ENCODE results near the gene WHRN. TPM values are rescaled to one million over a fixed set of nuclear protein-coding genes. Genes with fewer than 3 reads are reported as not detected.
A peak's percentile ranks its signal among the peaks of the same experiment; 100 is the strongest.

Gene WHRN
- polyA plus RNA-seq, 1 donor, result 12.4 TPM

- no peak for DNase-seq
Observed at GRCh38 chr9:114492991-114493390, 12.3 kb downstream of the WHRN start.

DNA sequence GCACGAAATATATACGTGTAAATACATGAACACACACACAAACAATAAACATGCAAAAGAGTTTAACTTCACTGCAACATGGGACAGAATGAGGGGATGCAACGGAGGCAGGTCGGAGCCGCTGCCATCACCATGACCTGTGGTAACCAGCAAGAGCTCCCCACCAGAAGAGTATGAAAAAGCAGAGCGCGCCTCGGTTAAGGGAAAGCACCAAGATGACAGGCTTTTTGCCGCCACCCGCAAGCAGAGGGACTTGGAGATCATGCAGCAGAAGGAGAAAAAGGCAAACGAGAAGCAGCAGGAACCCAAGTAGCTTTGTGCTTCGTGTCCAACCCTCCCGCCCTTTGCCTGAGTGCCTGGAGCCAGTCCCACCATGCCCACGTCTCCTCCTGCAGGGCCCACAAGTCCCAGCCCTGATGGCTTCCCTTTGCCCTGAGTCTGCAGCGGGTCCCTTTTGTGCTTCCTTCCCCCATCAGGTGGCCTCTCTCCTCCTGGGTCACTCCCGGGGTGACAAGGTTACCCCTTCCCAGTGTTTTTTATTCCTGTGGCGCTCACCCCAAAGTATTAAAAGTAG, 13.8 kb downstream of the WHRN start:
- no peak for DNase-seq

DNA sequence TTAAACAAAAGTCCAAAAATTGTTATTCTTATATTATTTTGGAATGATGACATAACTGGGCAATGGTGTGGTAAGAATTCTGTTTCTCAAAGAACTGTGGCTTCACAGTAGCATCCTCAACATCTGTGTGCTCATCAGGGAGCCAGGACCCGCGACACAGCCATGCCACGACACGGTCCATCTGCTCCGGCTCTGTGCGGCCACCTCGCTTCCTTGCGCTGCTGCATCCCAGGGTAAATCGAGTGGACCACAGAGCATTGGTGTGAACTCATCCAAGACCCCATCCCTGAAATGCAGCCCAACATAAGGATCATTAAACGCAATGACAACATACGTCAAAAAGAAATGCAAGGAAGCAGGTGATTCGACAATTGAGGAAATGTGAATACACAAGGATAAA, 15.3 kb downstream of the WHRN start:
- no peak for DNase-seq

DNA sequence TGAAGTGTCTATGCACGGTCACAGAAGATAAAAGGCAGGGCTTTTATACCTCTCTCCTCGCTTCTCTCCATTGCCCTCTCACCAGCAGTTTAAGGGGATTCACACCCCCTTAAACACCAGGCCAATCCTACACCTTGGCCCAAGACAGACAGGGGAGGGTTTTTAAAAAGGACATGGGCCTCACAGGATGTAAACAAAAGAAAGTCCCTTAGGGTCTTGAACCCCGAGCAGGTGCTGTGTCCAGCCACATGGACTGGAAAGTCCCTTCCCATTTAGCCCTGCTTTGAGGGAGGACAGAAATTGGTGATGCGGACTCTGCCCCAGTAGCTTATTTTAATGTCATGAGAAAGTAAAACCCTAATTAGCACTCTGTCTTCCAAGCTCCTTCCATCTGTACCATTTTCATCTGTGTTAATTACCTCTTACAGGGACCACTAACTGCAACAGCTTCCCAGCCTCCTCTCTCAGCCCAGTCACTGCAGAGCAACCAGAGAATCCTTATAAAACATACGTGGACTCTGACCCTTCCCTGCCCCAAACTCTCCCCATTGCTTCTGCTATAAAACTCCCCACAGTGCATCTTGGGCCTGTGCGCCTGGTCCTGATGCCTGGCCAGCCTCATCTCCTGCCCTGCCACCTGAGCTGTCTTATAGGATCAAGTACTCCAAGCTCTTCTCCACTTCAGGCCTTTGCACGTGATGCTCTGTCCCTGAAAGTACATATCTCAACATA, 16.7 kb downstream of the WHRN start:
- DNase-seq, result no peak

DNA sequence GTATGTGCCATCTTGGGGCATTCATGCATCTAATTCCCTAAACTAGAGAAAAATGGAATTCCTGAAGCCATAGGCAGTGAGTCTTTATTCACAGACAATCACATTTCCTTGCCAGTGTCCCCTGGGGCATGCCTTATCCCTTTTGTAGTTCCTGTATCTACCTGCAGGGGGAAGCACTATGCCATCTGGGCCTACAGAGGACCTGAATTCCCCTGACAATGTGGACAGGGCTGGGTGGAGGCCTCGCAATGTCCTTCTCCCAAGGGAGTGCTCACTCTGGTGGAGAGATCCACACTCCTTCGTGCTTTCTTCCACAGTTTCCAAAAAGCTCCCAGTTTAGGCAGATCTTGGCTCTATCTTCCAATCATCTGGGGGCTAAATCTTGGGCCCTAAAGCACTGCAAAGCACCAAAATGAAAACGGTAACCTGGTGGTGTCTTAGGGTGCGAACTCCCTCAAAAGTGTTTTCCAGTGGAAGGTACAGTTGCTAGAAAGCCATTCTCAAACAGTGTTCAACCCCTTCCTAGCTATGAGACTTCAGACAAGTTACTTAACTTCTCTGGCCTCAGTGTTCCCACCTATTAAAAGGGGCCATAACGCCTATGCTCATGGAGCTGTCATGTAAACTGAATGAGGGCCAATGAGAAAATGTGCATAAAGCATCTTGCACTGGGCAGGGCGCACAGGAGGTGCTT, 17.5 kb downstream of the WHRN start:
- peak; percentile 75 for DNase-seq

- DNase-seq, result no peak
Observed at GRCh38 chr9:114486205-114486963, 18.9 kb downstream of the WHRN start.

- no peak for DNase-seq
Observed at GRCh38 chr9:114484854-114485443, 20.3 kb downstream of the WHRN start.

DNA sequence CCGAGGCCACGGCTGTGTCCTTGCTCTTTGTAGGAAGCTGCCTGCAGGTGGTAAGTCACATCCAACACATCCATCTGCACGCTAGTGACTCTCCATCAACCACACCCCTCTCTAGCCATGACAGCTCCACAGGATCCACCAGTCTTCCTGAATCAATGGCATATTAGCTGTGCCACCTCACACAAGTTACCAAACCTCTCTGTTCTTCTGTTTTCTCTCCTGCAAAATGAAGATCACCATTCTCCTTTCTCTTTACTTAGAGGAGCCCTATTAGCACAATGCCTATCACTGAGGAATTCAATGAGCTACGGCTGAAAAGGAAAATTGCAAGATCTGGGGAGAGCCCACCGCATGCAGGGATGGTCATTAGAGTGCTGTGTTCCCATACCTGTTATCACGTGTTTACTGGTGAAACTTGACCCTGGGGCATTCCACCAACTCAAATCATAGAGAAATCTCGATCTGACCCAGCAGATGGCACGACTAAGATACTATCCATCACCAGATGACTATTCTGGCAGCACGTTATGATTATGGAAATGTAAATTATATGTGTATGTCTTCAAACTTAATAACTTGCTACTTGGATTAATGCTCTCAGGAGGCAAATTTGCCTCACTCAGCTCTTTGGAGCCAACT, 20.9 kb downstream of the WHRN start:
- DNase-seq, result no peak

GRCh38 chr9:114483499-114483898, 21.8 kb downstream of the WHRN start:
- DNase-seq, result no peak

- no peak for DNase-seq
Observed at GRCh38 chr9:114482593-114482992, 22.7 kb downstream of the WHRN start.

GRCh38 chr9:114481789-114482188, 23.5 kb downstream of the WHRN start:
- no peak for DNase-seq

- no peak for DNase-seq
Observed at GRCh38 chr9:114480746-114481435, 24.4 kb downstream of the WHRN start.

DNA sequence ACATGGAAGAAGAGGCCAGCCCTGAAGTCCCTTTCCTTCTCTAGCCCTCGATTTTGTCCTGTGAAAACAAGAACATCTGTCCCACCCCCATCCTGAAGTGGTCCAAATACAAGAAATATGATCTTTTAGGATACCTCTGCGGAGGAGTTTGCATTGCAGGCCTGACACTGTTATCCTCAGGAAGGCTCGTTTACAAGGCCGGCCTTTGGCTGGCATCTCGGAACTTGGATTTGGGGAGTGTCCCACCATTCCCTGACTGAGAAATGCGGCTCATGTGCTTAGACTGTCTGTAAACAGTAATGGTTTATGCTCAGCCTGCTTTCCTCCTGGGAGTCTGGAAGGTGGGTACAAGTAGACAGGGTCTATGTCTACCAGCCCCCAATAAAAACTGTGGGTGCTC, 26.4 kb downstream of the WHRN start:
- no peak for DNase-seq

DNA sequence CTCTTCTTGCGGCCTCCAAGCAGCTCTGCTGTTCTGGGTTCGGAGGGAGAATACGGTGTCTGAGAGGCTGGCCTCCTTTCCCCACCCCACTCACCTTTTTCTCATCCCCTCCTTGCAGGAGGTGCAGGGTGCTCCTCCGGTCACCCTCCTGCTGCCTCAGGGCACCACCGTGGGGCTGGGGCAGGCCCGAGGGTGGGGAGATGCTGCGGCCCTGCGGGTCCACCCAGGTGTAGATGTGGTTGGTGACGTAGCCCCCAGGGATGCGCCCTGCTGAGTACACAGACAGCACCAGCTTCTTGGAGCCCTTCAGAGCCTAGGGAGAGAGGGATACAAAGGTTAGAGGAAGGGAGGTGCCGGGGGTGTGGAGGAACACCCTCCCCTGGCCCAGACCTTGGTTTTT, 26.8 kb downstream of the WHRN start:
- no peak for DNase-seq

- no peak for DNase-seq
Observed at GRCh38 chr9:114477642-114478041, 27.6 kb downstream of the WHRN start.

DNA sequence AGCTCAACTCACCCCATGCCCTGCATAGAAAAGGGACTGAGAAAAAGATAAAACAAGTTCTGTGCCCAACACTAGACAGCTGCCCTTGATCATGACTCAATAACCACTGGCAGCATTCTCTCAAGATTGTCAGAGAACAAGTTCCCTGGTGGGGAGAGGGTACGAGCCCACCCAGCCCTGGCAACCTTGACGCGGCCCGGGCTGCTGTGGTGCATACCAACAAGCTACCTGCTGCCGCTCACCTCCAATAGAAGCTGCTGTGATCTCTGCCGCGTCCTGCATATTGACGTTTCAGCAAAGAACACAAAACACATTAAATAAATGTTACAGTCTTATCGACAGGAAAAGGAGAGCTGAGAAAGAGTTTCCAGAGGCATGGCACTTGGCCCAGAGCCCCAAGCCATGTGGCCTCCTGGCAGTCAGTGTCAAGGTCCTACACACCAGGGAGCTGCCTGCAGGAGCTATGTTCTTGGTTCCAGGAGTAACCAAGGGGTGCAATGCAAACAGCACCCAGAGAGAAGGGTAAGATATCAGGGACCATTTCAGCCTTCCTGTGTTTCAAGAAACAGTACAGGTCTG, 28.3 kb downstream of the WHRN start:
- no peak for DNase-seq

DNA sequence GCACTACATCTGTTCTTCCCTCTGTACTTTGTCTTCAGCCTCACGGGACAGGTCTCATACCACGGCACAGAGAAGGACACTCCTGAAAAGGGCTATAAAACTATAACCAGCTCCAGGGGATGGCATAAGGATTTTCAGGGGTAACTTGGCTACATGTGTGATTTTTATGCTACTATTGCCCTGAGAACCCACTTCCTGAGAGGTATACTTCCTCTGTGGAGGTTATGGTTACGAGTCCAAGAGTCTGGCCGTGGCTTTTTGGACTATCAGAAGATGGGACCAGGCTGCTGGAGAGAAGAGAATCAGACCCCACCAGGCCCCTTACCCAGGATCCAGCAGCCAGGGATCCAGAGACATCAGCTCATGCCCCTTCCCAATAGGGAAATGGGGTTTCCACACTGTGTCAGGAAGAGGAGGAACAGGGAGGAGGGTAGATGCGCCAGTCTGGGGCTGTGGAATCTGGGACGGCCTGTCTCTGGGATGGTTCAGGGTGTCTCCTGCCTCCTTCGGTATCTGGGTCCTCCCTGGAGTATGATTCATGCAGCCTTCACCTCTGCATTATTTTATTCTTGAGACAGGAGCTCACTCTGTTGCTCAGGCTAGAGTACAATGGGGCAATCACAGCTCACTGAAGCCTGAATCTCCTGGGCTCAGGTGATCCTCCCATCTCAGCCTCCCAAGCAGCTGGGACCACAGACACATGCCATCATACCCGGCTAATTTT, 29.7 kb downstream of the WHRN start:
- DNase-seq, result no peak

DNA sequence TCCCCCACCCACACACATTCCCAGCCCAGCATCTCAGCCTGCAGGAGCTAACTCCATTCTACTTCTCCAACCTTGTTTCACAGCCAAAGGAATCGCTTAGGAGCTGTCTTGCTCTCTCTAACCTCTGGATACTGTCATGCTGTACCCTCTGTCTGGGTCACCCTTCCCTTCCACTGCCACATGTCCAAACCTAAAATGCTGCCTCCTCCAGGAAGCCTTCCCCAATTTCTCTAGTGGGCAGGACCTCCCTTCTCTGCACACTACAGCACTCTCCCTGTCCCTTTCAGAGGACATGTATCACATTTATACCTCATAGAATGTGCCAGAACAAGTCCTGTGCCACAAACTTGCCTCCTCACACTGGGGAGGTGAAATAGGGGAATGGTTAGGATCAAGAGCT, 30.8 kb downstream of the WHRN start:
- DNase-seq, result no peak

GRCh38 chr9:114473447-114473801, 31.8 kb downstream of the WHRN start:
- no peak for DNase-seq

DNA sequence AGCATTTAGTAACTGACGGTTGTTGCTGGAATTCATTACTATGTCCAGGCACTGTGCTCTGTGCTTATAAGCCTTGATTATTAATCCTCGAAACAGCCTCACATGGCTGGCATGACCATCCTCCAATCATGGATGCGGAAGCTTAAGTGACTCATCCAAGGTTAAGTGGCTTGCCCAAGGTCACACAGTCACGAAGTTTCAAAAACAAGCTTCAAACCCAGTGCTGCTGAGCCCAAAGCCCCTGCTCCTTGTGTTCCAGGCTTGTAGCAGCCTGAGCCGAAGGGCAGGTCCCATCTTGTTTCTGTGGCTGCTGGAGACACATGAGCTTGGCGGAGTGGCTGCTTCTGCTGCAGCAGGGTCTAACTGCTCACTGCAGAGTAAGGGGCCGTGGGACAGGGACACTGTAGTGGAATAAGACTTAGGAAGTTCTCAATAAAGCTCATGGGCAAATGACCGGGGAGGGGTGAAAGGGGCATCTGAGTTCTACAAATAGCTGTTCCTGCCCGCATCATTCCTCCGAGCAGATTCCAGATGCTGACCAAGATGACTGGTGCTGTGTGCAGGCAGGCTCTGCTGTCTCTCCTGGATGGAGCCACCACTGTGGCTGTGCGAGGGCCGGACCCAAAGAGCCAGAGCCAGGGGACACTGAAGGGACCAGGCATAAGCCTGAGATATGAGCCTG, 32.4 kb downstream of the WHRN start:
- DNase-seq, result no peak
